Measurements from ENCODE around the gene LGR5. TPM values are rescaled to one million over a fixed set of nuclear protein-coding genes. Genes with fewer than 3 reads are reported as not detected.

Gene LGR5
- 0.05 TPM for polyA plus RNA-seq (2013)

- DNase-seq = peak in 2 of 3 donors; percentile 37 to 60
- CTCF ChIA-PET = interaction anchor here (1.0 to 1.2 kb wide), 2 partner anchors 111 to 184 kb away, joined by 3 read pairs; no protein-coding TSS in a partner anchor
- POLR2A ChIA-PET = no interaction called here
- Histone ChIP-seq H3K27me3 (replicated peaks in 2 of 5; ENCODE audit: control insufficient read depth in 4 of 5, insufficient read depth in 5 of 5, low read length in 4 of 5) (peaks cover 5 to 54% (median 15%) of the 10 kb centered on the region in 5 experiments), H3K4me1 (ENCODE audit: control extremely low read depth in 1 of 4, control insufficient read depth in 4 of 4, insufficient read depth in 4 of 4, low read length in 3 of 4) (peaks cover 4 to 32% (median 29%) of the 10 kb centered on the region in 4 experiments), H3K27ac (ENCODE audit: insufficient read depth in 1 of 2, low read depth in 1 of 2, low read length in 2 of 2, poor library complexity in 1 of 2, severe bottlenecking in 2 of 2) (no peak within 1 kb of the TSS), H3K36me3 (ENCODE audit: control insufficient read depth in 4 of 4, insufficient read depth in 4 of 4, low read length in 3 of 4) (no peaks in the 10 kb centered on the region), H3K4me3 (ENCODE audit: control insufficient read depth in 1 of 7, extremely low read depth in 1 of 7, insufficient read depth in 4 of 7, low read depth in 2 of 7, low read length in 6 of 7) (peak within 1 kb of the TSS; percentile 45 to 79 (median 66)), H3K9me3 (ENCODE audit: control extremely low read depth in 1 of 5, control insufficient read depth in 4 of 5, insufficient read depth in 2 of 5, low read depth in 1 of 5, low read length in 4 of 5) (peaks cover 0 to 23% (median 10%) of the 10 kb centered on the region in 5 experiments)
- 0% methylated on average over 44 of the region's 65 CpGs for WGBS (ENCODE audit: insufficient coverage)
Measured at GRCh38 chr12:71439613-71440344, at the start of gene LGR5. Gene LGR5 (plus strand): TSS chr12:71439798. CDS start chr12:71440081, 283 bp downstream.

- ChIA-PET CTCF (interaction anchor here (0.6 to 5.1 kb wide), 16 partner anchors 8 to 355 kb away, joined by 3 to 30 read pairs (median 3); no protein-coding TSS in a partner anchor), POLR2A (no interaction called here)
- no peaks in the 10 kb centered on the region for H3K9me3 ChIP-seq (ENCODE audit: control extremely low read depth in 1 of 5, control insufficient read depth in 4 of 5, insufficient read depth in 2 of 5, low read depth in 1 of 5, low read length in 4 of 5)
- H3K4me1 ChIP-seq (ENCODE audit: control extremely low read depth in 1 of 4, control insufficient read depth in 4 of 4, insufficient read depth in 4 of 4, low read length in 3 of 4) = peaks cover 0 to 2% (median 0%) of the 10 kb centered on the region in 4 experiments
- no peak overlapping the region for H3K4me3 ChIP-seq (ENCODE audit: control insufficient read depth in 1 of 7, extremely low read depth in 1 of 7, insufficient read depth in 4 of 7, low read depth in 2 of 7, low read length in 6 of 7)
- H3K27me3 ChIP-seq (replicated peaks in 2 of 5; ENCODE audit: control insufficient read depth in 4 of 5, insufficient read depth in 5 of 5, low read length in 4 of 5) = no peaks in the 10 kb centered on the region
- H3K27ac ChIP-seq (ENCODE audit: insufficient read depth in 1 of 2, low read depth in 1 of 2, low read length in 2 of 2, poor library complexity in 1 of 2, severe bottlenecking in 2 of 2) = no peak overlapping the region
- 75% methylated on average over 5 of the region's 10 CpGs for WGBS (ENCODE audit: insufficient coverage)
- H3K36me3 ChIP-seq (ENCODE audit: control insufficient read depth in 4 of 4, insufficient read depth in 4 of 4, low read length in 3 of 4) = no peaks in the 10 kb centered on the region
- peak; percentile 62 to 80 (median 79) for DNase-seq
Measured at GRCh38 chr12:71392521-71393145, 47.0 kb upstream of the LGR5 start.

DNA sequence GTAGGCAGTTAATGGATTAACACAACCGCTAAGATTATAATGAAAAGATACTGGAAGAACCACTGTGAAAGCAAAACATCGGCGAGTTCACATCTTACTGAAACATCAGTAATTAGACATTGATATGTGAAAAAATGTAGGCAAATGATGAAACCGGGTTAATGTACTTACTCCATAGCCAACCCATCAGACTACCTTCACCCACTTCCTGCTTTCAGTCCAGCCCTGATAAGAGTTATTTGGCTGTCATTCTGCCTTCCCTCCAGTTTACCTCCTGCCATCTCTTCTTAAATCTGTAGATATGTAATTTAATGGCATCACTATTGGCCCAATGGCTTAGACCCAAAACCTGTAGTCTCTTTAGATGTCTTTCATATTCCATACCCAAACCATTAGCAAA is 46.0 kb upstream of the LGR5 start:
- peaks cover 0 to 2% (median 0%) of the 10 kb centered on the region in 4 experiments for H3K4me1 ChIP-seq (ENCODE audit: control extremely low read depth in 1 of 4, control insufficient read depth in 4 of 4, insufficient read depth in 4 of 4, low read length in 3 of 4)
- no peaks in the 10 kb centered on the region for H3K27me3 ChIP-seq (replicated peaks in 2 of 5; ENCODE audit: control insufficient read depth in 4 of 5, insufficient read depth in 5 of 5, low read length in 4 of 5)
- no CpG with 5 or more reads among the region's 4 CpGs for WGBS (ENCODE audit: insufficient coverage)
- no peaks in the 10 kb centered on the region for H3K9me3 ChIP-seq (ENCODE audit: control extremely low read depth in 1 of 5, control insufficient read depth in 4 of 5, insufficient read depth in 2 of 5, low read depth in 1 of 5, low read length in 4 of 5)
- ChIA-PET POLR2A (no interaction called here), CTCF (interaction anchor here (1.3 to 5.1 kb wide), 3 partner anchors 15 to 176 kb away, joined by 3 to 30 read pairs (median 7); no protein-coding TSS in a partner anchor)
- DNase-seq = peak in 1 of 3 donors; percentile 23
- H3K4me3 ChIP-seq (ENCODE audit: control insufficient read depth in 1 of 7, extremely low read depth in 1 of 7, insufficient read depth in 4 of 7, low read depth in 2 of 7, low read length in 6 of 7) = no peak overlapping the region
- no peak overlapping the region for H3K27ac ChIP-seq (ENCODE audit: insufficient read depth in 1 of 2, low read depth in 1 of 2, low read length in 2 of 2, poor library complexity in 1 of 2, severe bottlenecking in 2 of 2)
- H3K36me3 ChIP-seq (ENCODE audit: control insufficient read depth in 4 of 4, insufficient read depth in 4 of 4, low read length in 3 of 4) = no peaks in the 10 kb centered on the region

DNA sequence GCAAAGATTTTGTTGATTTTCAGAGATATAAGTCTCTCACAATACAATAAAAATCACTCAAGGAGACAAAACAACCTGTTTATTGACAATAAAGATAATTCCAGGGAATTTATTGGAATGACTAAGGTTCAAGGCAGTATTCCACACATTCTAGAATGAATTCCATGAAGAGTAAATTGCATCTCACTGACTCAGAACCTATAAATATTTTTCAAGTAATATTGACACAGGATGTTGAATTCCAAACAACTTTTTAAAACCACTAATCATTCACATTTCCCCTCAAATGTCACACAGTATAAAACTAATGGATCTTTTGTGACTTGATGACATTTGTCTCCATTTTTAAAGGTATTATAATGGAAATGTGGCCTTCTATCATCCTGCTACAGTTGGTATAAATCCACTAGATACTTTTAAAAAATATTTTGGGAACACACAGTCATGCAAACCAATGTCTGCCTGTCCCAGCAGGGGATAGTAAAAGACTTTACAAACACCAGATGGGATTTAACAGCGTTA is 42.1 kb upstream of the LGR5 start:
- no peaks in the 10 kb centered on the region for H3K27me3 ChIP-seq (replicated peaks in 2 of 5; ENCODE audit: control insufficient read depth in 4 of 5, insufficient read depth in 5 of 5, low read length in 4 of 5)
- no peak overlapping the region for H3K27ac ChIP-seq (ENCODE audit: insufficient read depth in 1 of 2, low read depth in 1 of 2, low read length in 2 of 2, poor library complexity in 1 of 2, severe bottlenecking in 2 of 2)
- ChIA-PET CTCF (no interaction called here), POLR2A (no interaction called here)
- H3K36me3 ChIP-seq (ENCODE audit: control insufficient read depth in 4 of 4, insufficient read depth in 4 of 4, low read length in 3 of 4) = no peaks in the 10 kb centered on the region
- H3K4me1 ChIP-seq (ENCODE audit: control extremely low read depth in 1 of 4, control insufficient read depth in 4 of 4, insufficient read depth in 4 of 4, low read length in 3 of 4) = peaks cover 0 to 5% (median 3%) of the 10 kb centered on the region in 4 experiments
- DNase-seq = no peak
- H3K4me3 ChIP-seq (ENCODE audit: control insufficient read depth in 1 of 7, extremely low read depth in 1 of 7, insufficient read depth in 4 of 7, low read depth in 2 of 7, low read length in 6 of 7) = no peak overlapping the region
- WGBS (ENCODE audit: insufficient coverage) = no CpG with 5 or more reads among the region's 1 CpG
- no peaks in the 10 kb centered on the region for H3K9me3 ChIP-seq (ENCODE audit: control extremely low read depth in 1 of 5, control insufficient read depth in 4 of 5, insufficient read depth in 2 of 5, low read depth in 1 of 5, low read length in 4 of 5)

GRCh38 chr12:71399197-71399596 is 40.4 kb upstream of the LGR5 start:
- Histone ChIP-seq H3K36me3 (ENCODE audit: control insufficient read depth in 4 of 4, insufficient read depth in 4 of 4, low read length in 3 of 4) (no peaks in the 10 kb centered on the region), H3K4me3 (ENCODE audit: control insufficient read depth in 1 of 7, extremely low read depth in 1 of 7, insufficient read depth in 4 of 7, low read depth in 2 of 7, low read length in 6 of 7) (no peak overlapping the region), H3K4me1 (ENCODE audit: control extremely low read depth in 1 of 4, control insufficient read depth in 4 of 4, insufficient read depth in 4 of 4, low read length in 3 of 4) (peaks cover 0 to 5% (median 3%) of the 10 kb centered on the region in 4 experiments), H3K27ac (ENCODE audit: insufficient read depth in 1 of 2, low read depth in 1 of 2, low read length in 2 of 2, poor library complexity in 1 of 2, severe bottlenecking in 2 of 2) (no peak overlapping the region), H3K9me3 (ENCODE audit: control extremely low read depth in 1 of 5, control insufficient read depth in 4 of 5, insufficient read depth in 2 of 5, low read depth in 1 of 5, low read length in 4 of 5) (no peaks in the 10 kb centered on the region), H3K27me3 (replicated peaks in 2 of 5; ENCODE audit: control insufficient read depth in 4 of 5, insufficient read depth in 5 of 5, low read length in 4 of 5) (no peaks in the 10 kb centered on the region)
- no peak for DNase-seq
- ChIA-PET POLR2A (no interaction called here), CTCF (interaction anchor here (1.0 kb wide), 1 partner anchor 181 kb away, joined by 3 read pairs; no protein-coding TSS in a partner anchor)
- WGBS (ENCODE audit: insufficient coverage) = 86% methylated on average over 1 of the region's 2 CpGs

- ChIA-PET CTCF (interaction anchor here (0.9 kb wide), 3 partner anchors 8 to 347 kb away, joined by 3 read pairs; no protein-coding TSS in a partner anchor), POLR2A (no interaction called here)
- 46% methylated on average over 2 of the region's 2 CpGs for WGBS (ENCODE audit: insufficient coverage)
- Histone ChIP-seq H3K36me3 (ENCODE audit: control insufficient read depth in 4 of 4, insufficient read depth in 4 of 4, low read length in 3 of 4) (no peaks in the 10 kb centered on the region), H3K4me3 (ENCODE audit: control insufficient read depth in 1 of 7, extremely low read depth in 1 of 7, insufficient read depth in 4 of 7, low read depth in 2 of 7, low read length in 6 of 7) (no peak overlapping the region), H3K27me3 (replicated peaks in 2 of 5; ENCODE audit: control insufficient read depth in 4 of 5, insufficient read depth in 5 of 5, low read length in 4 of 5) (no peaks in the 10 kb centered on the region), H3K27ac (ENCODE audit: insufficient read depth in 1 of 2, low read depth in 1 of 2, low read length in 2 of 2, poor library complexity in 1 of 2, severe bottlenecking in 2 of 2) (no peak overlapping the region), H3K4me1 (ENCODE audit: control extremely low read depth in 1 of 4, control insufficient read depth in 4 of 4, insufficient read depth in 4 of 4, low read length in 3 of 4) (peaks cover 0 to 5% (median 3%) of the 10 kb centered on the region in 4 experiments), H3K9me3 (ENCODE audit: control extremely low read depth in 1 of 5, control insufficient read depth in 4 of 5, insufficient read depth in 2 of 5, low read depth in 1 of 5, low read length in 4 of 5) (peaks cover 0 to 2% (median 0%) of the 10 kb centered on the region in 5 experiments)
- DNase-seq = peak in 2 of 3 donors; percentile 10 to 13
Measured at GRCh38 chr12:71400481-71400880, 39.1 kb upstream of the LGR5 start.
